HEK293 (cell line): ENCODE results near the gene CYTH4.

Experiments
- EGR2 ChIP-seq: fragments of 450-650 bp; formaldehyde crosslinking; IDR thresholded peaks from 2 replicates; pipeline ENCODE4 v1.5.1; 2016; ENCODE audit warnings: low read depth, missing biosample characterization, missing genetic modification characterization
- OSR2 ChIP-seq: fragments of 450-650 bp; formaldehyde crosslinking; IDR thresholded peaks from 2 replicates; pipeline ENCODE4 v1.5.1; 2016; ENCODE audit warnings: missing biosample characterization, missing genetic modification characterization
- PATZ1 ChIP-seq: fragments of 450-650 bp; formaldehyde crosslinking; IDR thresholded peaks from 2 replicates; pipeline ENCODE4 v1.5.1; 2016; ENCODE audit warnings: missing biosample characterization, missing genetic modification characterization
- REST ChIP-seq: fragments of 450-650 bp; formaldehyde crosslinking; IDR thresholded peaks from 2 replicates; pipeline ENCODE4 v1.5.1; 2016; ENCODE audit warnings: missing biosample characterization, missing genetic modification characterization
- SCRT2 ChIP-seq: fragments of 450-650 bp; formaldehyde crosslinking; IDR thresholded peaks from 2 replicates; pipeline ENCODE4 v1.5.1; 2016; ENCODE audit warnings: missing biosample characterization, missing genetic modification characterization
- SP2 ChIP-seq: fragments of 450-650 bp; formaldehyde crosslinking; IDR thresholded peaks from 2 replicates; pipeline ENCODE4 v1.5.1; 2016; ENCODE audit warnings: missing biosample characterization, missing genetic modification characterization
- YY1 ChIP-seq: fragments of 450-650 bp; formaldehyde crosslinking; IDR thresholded peaks from 2 replicates; pipeline ENCODE4 v1.5.1; 2018; ENCODE audit warnings: missing biosample characterization, missing genetic modification characterization
- ZFHX2 ChIP-seq: fragments of 450-650 bp; formaldehyde crosslinking; conservative IDR thresholded peaks from 2 replicates; pipeline ENCODE4 v1.5.1; 2016; ENCODE audit warnings: missing biosample characterization, missing genetic modification characterization
- ZFP69B ChIP-seq: fragments of 450-650 bp; formaldehyde crosslinking; IDR thresholded peaks from 2 replicates; pipeline ENCODE4 v1.5.1; 2016; ENCODE audit warnings: missing biosample characterization, missing genetic modification characterization
- ZNF133 ChIP-seq: fragments of 450-650 bp; formaldehyde crosslinking; IDR thresholded peaks from 2 replicates; pipeline ENCODE4 v1.5.1; 2016; ENCODE audit warnings: missing biosample characterization, missing genetic modification characterization
- ZNF140 ChIP-seq: fragments of 450-650 bp; formaldehyde crosslinking; IDR thresholded peaks from 2 replicates; pipeline ENCODE4 v1.5.1; 2016; ENCODE audit warnings: missing biosample characterization, missing genetic modification characterization
- ZNF148 ChIP-seq: fragments of 450-650 bp; formaldehyde crosslinking; IDR thresholded peaks from 2 replicates; pipeline ENCODE4 v1.5.0; 2017; ENCODE audit warnings: missing biosample characterization, missing genetic modification characterization, borderline replicate concordance
- ZNF18 ChIP-seq: fragments of 450-650 bp; formaldehyde crosslinking; IDR thresholded peaks from 2 replicates; pipeline ENCODE4 v1.5.1; 2016; ENCODE audit warnings: missing biosample characterization, missing genetic modification characterization
- ZNF404 ChIP-seq: fragments of 450-650 bp; formaldehyde crosslinking; IDR thresholded peaks from 2 replicates; pipeline ENCODE4 v1.5.1; 2017; ENCODE audit warnings: missing biosample characterization, missing genetic modification characterization
- ZNF473 ChIP-seq: fragments of 450-650 bp; formaldehyde crosslinking; IDR thresholded peaks from 2 replicates; pipeline ENCODE4 v1.5.1; 2017; ENCODE audit warnings: missing biosample characterization, missing genetic modification characterization
- ZNF488 ChIP-seq: fragments of 450-650 bp; formaldehyde crosslinking; IDR thresholded peaks from 2 replicates; pipeline ENCODE4 v1.5.1; 2016; ENCODE audit warnings: missing biosample characterization, missing genetic modification characterization
- ZNF518A ChIP-seq: fragments of 450-650 bp; formaldehyde crosslinking; conservative IDR thresholded peaks from 2 replicates; pipeline ENCODE4 v1.5.1; 2016; ENCODE audit warnings: low read depth, missing biosample characterization, missing genetic modification characterization
- ZNF544 ChIP-seq: fragments of 450-650 bp; formaldehyde crosslinking; IDR thresholded peaks from 2 replicates; pipeline ENCODE4 v1.5.0; 2017; ENCODE audit warnings: missing biosample characterization, missing genetic modification characterization
- ZNF560 ChIP-seq: fragments of 450-650 bp; formaldehyde crosslinking; IDR thresholded peaks from 2 replicates; pipeline ENCODE4 v1.5.1; 2017; ENCODE audit warnings: missing biosample characterization, missing genetic modification characterization, borderline replicate concordance
- ZNF692 ChIP-seq: fragments of 450-650 bp; formaldehyde crosslinking; IDR thresholded peaks from 2 replicates; pipeline ENCODE4 v1.5.1; 2016; ENCODE audit warnings: missing biosample characterization, missing genetic modification characterization
- ZSCAN4 ChIP-seq: fragments of 450-650 bp; formaldehyde crosslinking; IDR thresholded peaks from 2 replicates; pipeline ENCODE4 v1.5.1; 2017; ENCODE audit warnings: missing biosample characterization, missing genetic modification characterization

The CYTH4 gene

GRCh38 chr22:37331034-37331428 lies 48.7 kb downstream of the CYTH4 start (continued):
- TF ChIP-seq REST (tag by site-specific recombination) (no peak), ZNF148 (tag by site-specific recombination) (no peak), EGR2 (tag by site-specific recombination) (peak; percentile 98), PATZ1 (tag by site-specific recombination) (no peak; the same call in 1 of the 2 replicates), YY1 (tag by site-specific recombination) (no peak), ZFHX2 (tag by site-specific recombination) (peak; percentile 98), ZNF488 (tag by site-specific recombination) (no peak), SP2 (tag by site-specific recombination) (peak; percentile 36; the same call in 1 of the 2 replicates), ZNF473 (no peak), ZNF140 (tag by site-specific recombination) (no peak), SCRT2 (tag by site-specific recombination) (0 out of 2 replicates have a peak, but pooled peaks have one; percentile 23), ZNF133 (tag by site-specific recombination) (no peak), ZNF18 (no peak), ZNF560 (no peak), ZSCAN4 (tag by site-specific recombination) (no peak), ZNF518A (no peak), ZNF404 (tag by site-specific recombination) (no peak), ZNF544 (no peak), OSR2 (tag by site-specific recombination) (no peak), ZNF692 (peak; percentile 44; the same call in 1 of the 2 replicates), ZFP69B (tag by site-specific recombination) (peak; percentile 73)
